ENCODE measurements around the gene NDUFB6. TPM values are rescaled to one million over a fixed set of nuclear protein-coding genes. Genes with fewer than 3 reads are reported as not detected.

The NDUFB6 gene
- total RNA-seq, 4 donors from 2014 or later = 47.3 to 71.1 (median 55.9) TPM

- peaks cover 0 to 28% of the 10 kb centered on the region in 2 donors for H3K36me3 ChIP-seq
- H3K4me1 ChIP-seq = peaks cover 2 to 47% (median 15%) of the 10 kb centered on the region in 3 donors
- H3K27ac ChIP-seq = peak overlapping the region; percentile 90 to 97 (median 93)
- 0 to 2% methylated on average over 8 to 17 of the region's 17 CpGs for WGBS, 2 donors (ENCODE audit: low coverage in 1 of 2)
- no peaks in the 10 kb centered on the region for H3K27me3 ChIP-seq
- H3K9me3 ChIP-seq = no peaks in the 10 kb centered on the region
- TF ChIP-seq, protein P1, sequence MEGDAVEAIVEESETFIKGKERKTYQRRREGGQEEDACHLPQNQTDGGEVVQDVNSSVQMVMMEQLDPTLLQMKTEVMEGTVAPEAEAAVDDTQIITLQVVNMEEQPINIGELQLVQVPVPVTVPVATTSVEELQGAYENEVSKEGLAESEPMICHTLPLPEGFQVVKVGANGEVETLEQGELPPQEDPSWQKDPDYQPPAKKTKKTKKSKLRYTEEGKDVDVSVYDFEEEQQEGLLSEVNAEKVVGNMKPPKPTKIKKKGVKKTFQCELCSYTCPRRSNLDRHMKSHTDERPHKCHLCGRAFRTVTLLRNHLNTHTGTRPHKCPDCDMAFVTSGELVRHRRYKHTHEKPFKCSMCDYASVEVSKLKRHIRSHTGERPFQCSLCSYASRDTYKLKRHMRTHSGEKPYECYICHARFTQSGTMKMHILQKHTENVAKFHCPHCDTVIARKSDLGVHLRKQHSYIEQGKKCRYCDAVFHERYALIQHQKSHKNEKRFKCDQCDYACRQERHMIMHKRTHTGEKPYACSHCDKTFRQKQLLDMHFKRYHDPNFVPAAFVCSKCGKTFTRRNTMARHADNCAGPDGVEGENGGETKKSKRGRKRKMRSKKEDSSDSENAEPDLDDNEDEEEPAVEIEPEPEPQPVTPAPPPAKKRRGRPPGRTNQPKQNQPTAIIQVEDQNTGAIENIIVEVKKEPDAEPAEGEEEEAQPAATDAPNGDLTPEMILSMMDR (IDR thresholded peaks at IDR 0.05) = peak; percentile 10 to 63 (median 57)
- no peak for TF ChIP-seq POLR2A (IDR thresholded peaks at IDR 0.05)
- TF ChIP-seq POLR2AphosphoS5 (IDR thresholded peaks at IDR 0.05) = no peak
- TF ChIP-seq EP300 (IDR thresholded peaks at IDR 0.05) = no peak
- peak overlapping the region; percentile 91 to 98 for H3K4me3 ChIP-seq
- ATAC-seq = peak; percentile 67
These were observed 725 bp downstream of the NDUFB6 start for GRCh38 chr9:32571969-32572899.

GRCh38 chr9:32570262-32570661 lies 2.7 kb downstream of the NDUFB6 start:
- no peak overlapping the region for H3K4me3 ChIP-seq
- TF ChIP-seq, protein P1 (IDR thresholded peaks at IDR 0.05) = no peak
- TF ChIP-seq EP300 (IDR thresholded peaks at IDR 0.05) (no peak), POLR2AphosphoS5 (IDR thresholded peaks at IDR 0.05) (no peak), POLR2A (IDR thresholded peaks at IDR 0.05) (no peak)
- 63 to 94% methylated on average over 1 to 4 of the region's 4 CpGs for WGBS, 2 donors (ENCODE audit: low coverage in 1 of 2)
- H3K27ac ChIP-seq = no peak overlapping the region
- H3K27me3 ChIP-seq = no peaks in the 10 kb centered on the region
- no peak for ATAC-seq
- no peaks in the 10 kb centered on the region for H3K9me3 ChIP-seq
- H3K36me3 ChIP-seq = peaks cover 0 to 47% of the 10 kb centered on the region in 2 donors
- peaks cover 2 to 47% (median 15%) of the 10 kb centered on the region in 3 donors for H3K4me1 ChIP-seq

- ATAC-seq = no peak
These were observed 6.2 kb downstream of the NDUFB6 start for GRCh38 chr9:32566770-32567169.

DNA sequence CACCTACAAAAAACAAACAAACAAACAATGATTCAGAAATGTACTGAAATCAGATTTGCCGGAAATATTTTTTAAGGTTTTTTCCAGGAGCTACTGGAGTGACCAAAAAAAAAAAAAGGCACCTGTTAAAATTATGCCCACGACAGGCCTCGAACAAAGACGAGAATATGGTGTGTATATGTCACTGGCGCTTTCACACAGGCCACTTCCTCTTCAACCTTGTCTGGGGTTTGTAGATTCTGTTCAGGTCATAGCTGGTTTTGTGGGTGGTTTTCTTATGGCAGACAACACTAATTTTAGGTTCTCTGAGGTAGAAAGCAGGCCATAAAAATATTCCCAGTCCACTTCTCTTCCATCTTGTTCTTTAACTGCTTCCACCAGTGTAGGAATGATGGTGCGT lies 7.0 kb downstream of the NDUFB6 start:
- Histone ChIP-seq H3K27ac (no peak overlapping the region), H3K4me1 (peaks cover 0 to 23% (median 0%) of the 10 kb centered on the region in 3 donors), H3K4me3 (no peak overlapping the region), H3K9me3 (no peaks in the 10 kb centered on the region), H3K27me3 (no peaks in the 10 kb centered on the region), H3K36me3 (peaks cover 0 to 56% of the 10 kb centered on the region in 2 donors)
- ATAC-seq = no peak
- TF ChIP-seq, protein P1 (IDR thresholded peaks at IDR 0.05) = no peak
- TF ChIP-seq POLR2AphosphoS5 (IDR thresholded peaks at IDR 0.05) (no peak), POLR2A (IDR thresholded peaks at IDR 0.05) (no peak), EP300 (IDR thresholded peaks at IDR 0.05) (no peak)
- 79 to 100% methylated on average over 5 to 6 of the region's 6 CpGs for WGBS, 2 donors (ENCODE audit: low coverage in 1 of 2)

More at GRCh38 chr9:32566770-32567169, 6.2 kb downstream of the NDUFB6 start:
- H3K36me3 ChIP-seq = peaks cover 0 to 56% of the 10 kb centered on the region in 2 donors
- WGBS, 2 donors (ENCODE audit: low coverage in 1 of 2) = no CpG with 5 or more reads among the region's 26 CpGs
- no peaks in the 10 kb centered on the region for H3K27me3 ChIP-seq
- TF ChIP-seq POLR2AphosphoS5 (IDR thresholded peaks at IDR 0.05) = no peak
- TF ChIP-seq POLR2A (IDR thresholded peaks at IDR 0.05) = no peak
- TF ChIP-seq, protein P1 (IDR thresholded peaks at IDR 0.05) = no peak
- TF ChIP-seq EP300 (IDR thresholded peaks at IDR 0.05) = no peak
- no peak overlapping the region for H3K4me3 ChIP-seq
- no peaks in the 10 kb centered on the region for H3K9me3 ChIP-seq
- H3K27ac ChIP-seq = no peak overlapping the region
- peaks cover 0 to 31% (median 7%) of the 10 kb centered on the region in 3 donors for H3K4me1 ChIP-seq

Data from gastroesophageal sphincter (tissue), 4 donors.